A549 treated with DMSO at 1 μM for 4 hours (cell line): Measurements from ENCODE around the gene WIPF1. TPM values are rescaled to one million over a fixed set of nuclear protein-coding genes. Genes with fewer than 3 reads are reported as not detected.

ENCODE experiments used
- total RNA-seq: library from RNA; stranded (reverse); fragments of 200-300 nt; extraction: Qiagen RNA extraction; gene quantifications from 5 replicates; pipeline ENCODE4 v1.2.3, GENCODE V29; 2022; ENCODE audit warnings: low read depth

The WIPF1 gene
- total RNA-seq, result 14.5 to 22.7 TPM (median 21.6 TPM) in 5 replicates

GRCh38 chr2:174597345-174598047, at the start of gene WIPF1:
Gene WIPF1, minus strand, starts transcription at chr2:174597804. Its CDS starts 12,231 bp downstream, at chr2:174585573.

Other genes with a start within 250 kb of the WIPF1 start
- 13.9 to 16.8 TPM (median 14.6 TPM) in 5 replicates for gene SCRN3, start 202.1 kb downstream of the WIPF1 start, total RNA-seq
- 0.28 to 0.69 TPM (median 0.39 TPM) in 5 replicates for gene GPR155, start 110.8 kb downstream of the WIPF1 start, total RNA-seq
- not detected in 5 replicates for gene CHRNA1, start 166.7 kb upstream of the WIPF1 start, total RNA-seq